GM21786 (cell line): ENCODE results near the gene MLLT1.

ENCODE experiments used
- ATAC-seq: cut with Tn5 transposase; IDR thresholded peaks from one replicate; pipeline ENCODE4 v1.9.1; 2021; ENCODE audit not compliant: unreplicated experiment

Gene MLLT1

DNA sequence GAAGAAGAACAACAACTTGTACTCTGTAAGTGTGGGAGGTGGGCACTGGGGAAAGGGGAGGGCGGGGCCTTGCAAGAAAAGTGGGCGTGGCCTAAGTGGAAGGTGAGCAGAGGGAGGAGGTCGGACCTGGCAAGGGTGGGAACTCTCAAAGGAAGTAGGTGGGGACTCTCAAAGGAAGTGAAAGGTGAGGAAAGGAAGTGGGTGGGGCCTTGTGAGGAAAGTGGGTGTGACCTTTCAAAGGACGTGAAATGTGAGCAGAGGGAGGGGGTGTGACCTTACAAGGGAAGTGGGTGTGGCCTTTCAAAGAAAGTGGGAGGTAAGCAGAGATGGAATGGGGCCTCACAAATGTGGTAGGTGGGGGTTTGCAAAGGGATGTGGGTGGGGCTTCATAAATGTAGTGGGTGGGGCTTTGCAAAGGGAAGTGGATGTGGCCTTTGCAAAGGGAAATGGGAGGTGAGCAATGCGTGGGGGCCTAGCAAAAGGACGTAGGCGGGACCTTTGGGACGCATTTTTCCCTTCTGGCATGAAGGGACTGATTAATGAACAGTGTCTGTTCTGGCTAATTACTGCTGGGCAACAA lies 118.4 kb downstream of the MLLT1 start:
- no peak for ATAC-seq
